Pancreas (tissue), 10 donors: ENCODE results near the gene SAMHD1. TPM values are rescaled to one million over a fixed set of nuclear protein-coding genes. Genes with fewer than 3 reads are reported as not detected.

Source experiments
- ATAC-seq, 4 donors: fragments of 200-7000 bp; cut with Tn5 transposase; one replicate each; pipeline versions ENCODE4 v1.8.0 to v1.9.1; 2020; ENCODE audit warnings: mild to moderate bottlenecking in 4 of 4, moderate library complexity in 4 of 4
- DNase-seq, 6 donors: peaks; one replicate each; pipeline ENCODE4 v3.0.0-alpha.2; 2020
- FAIRE-seq: peaks from 2 replicates; lab custom pipeline; 2012; peaks lifted over from hg19 to GRCh38; lab: Jason Lieb, UNC
- H3K27ac ChIP-seq, 4 donors: fragments of 200-600 bp; sonication (generic); 1 replicate in 3 of 4; 2 replicates in 1 of 4; pipeline versions ENCODE4 v1.5.0 to v1.8.0; 2020
- H3K27me3 ChIP-seq, 4 donors: fragments of 200-600 bp; one replicate each; pipeline ENCODE4 v1.8.0; 2021
- H3K36me3 ChIP-seq, 3 donors: fragments of 200-600 bp; sonication (generic) in 1 of 3; one replicate each; pipeline versions ENCODE4 v1.5.0 to v1.8.0; 2020 to 2021
- H3K4me1 ChIP-seq, 3 donors: fragments of 200-600 bp; one replicate each; pipeline ENCODE4 v1.8.0; 2021
- H3K4me3 ChIP-seq, 4 donors: fragments of 200-600 bp; sonication (generic) in 2 of 4; one replicate each; pipeline versions ENCODE4 v1.5.0 to v1.8.0; 2020 to 2021
- H3K9me3 ChIP-seq, 4 donors: fragments of 200-600 bp; one replicate each; pipeline ENCODE4 v1.8.0; 2021
- CTCF ChIP-seq, 4 donors: fragments of 200-600 bp; sonication (generic) in 3 of 4; IDR thresholded peaks; one replicate each; pipeline versions ENCODE4 v1.5.0 to v1.8.0; 2021; ENCODE audit warnings: antibody characterized with exemption in 4 of 4
- WGBS, 2 donors: extraction: QIAGEN DNeasy Blood & Tissue Kit; methylation state at CpG; one replicate each; pipeline ENCODE4 v1.1.7; 2013; 5-methylcytosine and 5-hydroxymethylcytosine counted together
- intact Hi-C, 3 donors: fragments of 100-400 bp; cut with DNase I; formaldehyde crosslinking; loops; one replicate each; pipeline versions ENCODE4 v1.11.1 to v1.14.2; 2022
- polyA plus RNA-seq, 2 donors: library from polyadenylated mRNA; stranded (reverse); fragments of 200-250 nt; gene quantifications; one replicate each; pipeline ENCODE4 v1.2.3, GENCODE V29; 2013
- total RNA-seq, 6 donors: library from RNA; stranded (reverse); fragmentation: NEBNext Ultra II Directional in 4 of 6; extraction: Animal tissue kit (Norgen Biotek cat#: 25700) in 4 of 6; gene quantifications; one replicate each; pipeline versions ENCODE4 v1.2.1 to v1.2.4, GENCODE V29; 2021 to 2023
- donor health status: healthy with polysubstance abuse.
- donor health status: DM: no; HTN: no; CAD: no; lungs with moderate emphysema.
- donor health status: DM: no; HTN: no; CAD: no.
- donor health status: control.
- donor health status: control.
- donor health status: Bipolar disorder and iron deficiency.
- donor health status: DM: yes; HTN: yes; CAD: no.
- donor health status: DM: no; HTN: no; CAD: no.
- donor health status: DM: no; HTN: no; CAD: no.
- donor health status: DM: yes; HTN: yes; CAD: no.

SAMHD1 gene
- total and polyA plus RNA-seq, 8 donors = 23.3 to 90.7 (median 49.0) TPM

DNA sequence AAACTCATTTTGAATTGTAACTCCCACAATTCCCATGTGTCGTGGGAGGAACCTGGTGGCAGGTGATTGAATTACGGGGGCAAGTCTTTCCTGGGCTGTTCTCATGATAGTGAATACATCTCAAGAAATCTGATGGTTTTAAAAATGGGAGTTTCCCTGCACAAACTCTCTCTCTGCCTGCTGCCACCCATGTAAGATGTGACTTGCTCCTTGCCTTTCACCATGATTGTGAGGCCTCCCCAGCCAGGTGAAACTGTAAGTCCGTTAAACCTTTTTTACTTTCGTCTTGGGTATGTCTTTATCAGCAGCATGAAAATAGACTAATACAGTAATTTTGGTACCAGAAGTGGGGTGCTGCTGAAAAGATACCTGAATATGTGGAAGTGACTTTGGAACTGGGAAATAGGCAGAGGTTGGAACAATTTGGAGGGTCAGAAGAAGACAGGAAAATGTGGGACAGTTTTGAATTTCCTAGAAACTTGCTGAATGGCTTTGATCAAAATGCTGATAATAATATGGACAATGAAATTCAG lies 41.4 kb upstream of the SAMHD1 start:
- no peak for TF ChIP-seq CTCF (IDR thresholded peaks at IDR 0.05)
- ATAC-seq (no peak), FAIRE-seq (no peak), DNase-seq (no peak)
- no peaks in the 10 kb centered on the region for H3K4me1 ChIP-seq
- no peak overlapping the region for H3K27ac ChIP-seq
- no peaks in the 10 kb centered on the region for H3K36me3 ChIP-seq
- intact Hi-C loops = no loop called here
- no peaks in the 10 kb centered on the region for H3K27me3 ChIP-seq
- H3K9me3 ChIP-seq = no peaks in the 10 kb centered on the region
- 94 to 98% methylated on average over 4 of the region's 4 CpGs for WGBS, 2 donors
- H3K4me3 ChIP-seq = no peak overlapping the region

GRCh38 chr20:36991703-36992102 lies 40.2 kb upstream of the SAMHD1 start:
- H3K4me1 ChIP-seq = no peaks in the 10 kb centered on the region
- intact Hi-C loops = no loop called here
- no peak for TF ChIP-seq CTCF (IDR thresholded peaks at IDR 0.05)
- FAIRE-seq (no peak), DNase-seq (no peak), ATAC-seq (no peak)
- H3K27ac ChIP-seq = no peak overlapping the region
- no peaks in the 10 kb centered on the region for H3K27me3 ChIP-seq
- no peaks in the 10 kb centered on the region for H3K36me3 ChIP-seq
- no peak overlapping the region for H3K4me3 ChIP-seq
- no peaks in the 10 kb centered on the region for H3K9me3 ChIP-seq
- 94 to 99% methylated on average over 3 of the region's 3 CpGs for WGBS, 2 donors

DNA sequence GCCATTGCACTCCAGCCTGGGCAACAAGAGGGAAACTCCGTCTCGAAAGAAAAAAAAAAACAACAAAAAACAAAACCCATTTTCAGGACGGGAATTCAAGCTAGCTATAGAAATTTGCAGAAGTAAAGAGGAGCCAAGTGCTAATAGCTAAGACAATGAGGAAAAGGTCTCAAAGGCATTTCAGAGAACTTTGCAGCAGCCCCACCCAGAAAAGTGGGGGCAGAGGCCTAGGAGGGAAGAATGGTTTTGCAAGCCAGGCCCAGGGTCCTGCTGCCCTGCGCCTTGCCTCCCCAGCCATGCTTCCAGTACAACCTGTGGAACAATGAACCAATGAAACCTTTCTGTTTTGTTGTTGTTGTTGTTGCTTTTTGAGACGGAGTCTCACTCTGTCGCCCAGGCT lies 38.3 kb upstream of the SAMHD1 start:
- H3K27me3 ChIP-seq = no peaks in the 10 kb centered on the region
- no peaks in the 10 kb centered on the region for H3K36me3 ChIP-seq
- intact Hi-C loops = no loop called here
- no peaks in the 10 kb centered on the region for H3K4me1 ChIP-seq
- ATAC-seq (peak in 2 of 4 donors; percentile 30 to 59), DNase-seq (no peak), FAIRE-seq (no peak)
- no peak overlapping the region for H3K4me3 ChIP-seq
- no peak overlapping the region for H3K27ac ChIP-seq
- WGBS, 2 donors = 85 to 91% methylated on average over 6 of the region's 6 CpGs
- no peaks in the 10 kb centered on the region for H3K9me3 ChIP-seq
- no peak for TF ChIP-seq CTCF (IDR thresholded peaks at IDR 0.05)

DNA sequence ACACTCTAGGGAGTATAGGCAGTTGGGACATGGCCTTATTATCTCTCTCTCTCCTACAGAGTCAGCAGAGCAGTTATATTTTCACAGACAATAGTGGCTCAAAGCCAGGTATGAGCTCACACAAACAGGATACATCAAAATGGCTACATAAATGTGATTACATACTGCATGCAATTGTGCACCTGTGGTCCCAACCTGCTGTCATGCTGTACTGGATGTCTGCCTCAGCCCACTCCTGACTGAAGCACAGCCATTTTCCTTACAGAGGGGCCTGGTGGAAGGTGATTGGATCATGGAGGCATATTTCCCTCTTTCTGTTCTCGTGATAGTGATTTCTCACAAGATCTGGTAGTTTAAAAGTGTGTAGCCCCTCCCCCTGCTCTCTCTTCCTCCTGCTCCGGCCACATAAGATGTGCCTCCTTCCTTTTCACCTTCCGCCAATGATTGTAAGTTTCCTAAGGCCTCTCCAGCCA lies 37.0 kb upstream of the SAMHD1 start:
- intact Hi-C loops = no loop called here
- peak in 2 of 4 donors; percentile 17 to 30 for ATAC-seq
- H3K4me1 ChIP-seq = no peaks in the 10 kb centered on the region
- H3K27ac ChIP-seq = no peak overlapping the region
- no peak for DNase-seq
- no peak for TF ChIP-seq CTCF (IDR thresholded peaks at IDR 0.05)
- no peaks in the 10 kb centered on the region for H3K36me3 ChIP-seq
- H3K27me3 ChIP-seq = no peaks in the 10 kb centered on the region
- FAIRE-seq = no peak
- H3K4me3 ChIP-seq = no peak overlapping the region
- 88 to 92% methylated on average over 3 of the region's 3 CpGs for WGBS, 2 donors
- no peaks in the 10 kb centered on the region for H3K9me3 ChIP-seq

- Histone ChIP-seq H3K27ac (no peak overlapping the region), H3K27me3 (no peaks in the 10 kb centered on the region), H3K36me3 (no peaks in the 10 kb centered on the region), H3K4me3 (no peak overlapping the region), H3K4me1 (no peaks in the 10 kb centered on the region), H3K9me3 (no peaks in the 10 kb centered on the region)
- DNase-seq (no peak), ATAC-seq (no peak), FAIRE-seq (no peak)
- intact Hi-C loops = no loop called here
- TF ChIP-seq CTCF (IDR thresholded peaks at IDR 0.05) = no peak
- WGBS, 2 donors = 88 to 90% methylated on average over 6 of the region's 6 CpGs
Measured at GRCh38 chr20:36984257-36984638, 32.7 kb upstream of the SAMHD1 start.
